WTC11 (cell line): ENCODE results near the gene KIF5A.

Experiments used
- FOXJ3 ChIP-seq: sonication (generic); formaldehyde crosslinking; IDR thresholded peaks from 2 replicates; pipeline ENCODE4 v1.9.0; 2021; ENCODE audit warnings: missing genetic modification reagents, mild to moderate bottlenecking, borderline replicate concordance
- TF ChIP-seq, protein P1 (sequence below): fragments of 200-600 bp; IDR thresholded peaks from 2 replicates; pipeline ENCODE4 v1.8.0; 2022; ENCODE audit warnings: antibody characterized with exemption
- TF ChIP-seq, protein P2 (sequence below): sonication (generic); formaldehyde crosslinking; IDR thresholded peaks from 2 replicates; pipeline ENCODE4 v1.8.1; 2022; ENCODE audit warnings: missing genetic modification reagents, borderline replicate concordance

DNA sequence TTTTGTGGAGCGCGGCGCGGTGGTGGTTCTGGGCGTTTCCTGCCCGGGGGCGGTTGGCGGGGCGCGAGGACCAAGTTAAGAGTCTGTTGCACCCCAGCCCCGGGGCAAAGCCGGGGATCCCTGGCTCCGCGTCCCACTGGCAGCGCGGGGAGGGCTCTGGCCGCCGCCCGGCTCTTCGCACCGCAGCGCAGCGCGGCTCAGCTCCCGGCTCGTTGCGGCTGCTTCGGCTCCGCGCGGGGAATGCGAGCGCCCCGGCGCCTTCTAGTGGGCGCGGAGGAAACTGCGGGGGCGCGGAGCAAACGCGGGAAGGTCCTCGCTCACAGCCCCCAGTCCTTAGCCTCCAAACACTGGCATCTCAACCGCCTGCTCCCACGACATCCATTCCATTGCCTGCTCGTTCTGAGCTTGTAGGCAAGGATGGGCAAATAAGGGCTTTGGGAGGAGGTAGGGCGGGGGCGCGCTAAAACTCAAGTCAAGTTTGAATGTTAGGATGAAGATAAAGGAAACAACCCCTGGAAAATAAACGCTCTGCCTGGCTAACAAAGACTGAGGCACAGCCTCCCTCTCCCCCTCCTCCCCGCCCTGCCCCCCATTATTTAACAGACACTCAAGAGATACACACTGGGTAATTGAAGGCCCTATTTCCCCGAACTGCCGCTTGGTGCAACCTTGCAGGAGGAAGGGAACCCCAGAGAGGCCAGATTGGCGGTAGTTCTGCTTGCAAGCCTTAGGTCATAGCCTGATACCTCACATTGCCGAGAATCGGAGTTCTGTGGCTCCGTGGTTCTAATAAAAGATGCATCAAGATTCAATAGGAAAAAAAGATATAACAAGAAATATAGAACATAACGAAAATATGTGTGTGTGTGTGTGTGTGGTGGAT lies 83.4 kb downstream of the KIF5A start, which contains the start of gene B4GALNT1:
- TF ChIP-seq, protein P1, sequence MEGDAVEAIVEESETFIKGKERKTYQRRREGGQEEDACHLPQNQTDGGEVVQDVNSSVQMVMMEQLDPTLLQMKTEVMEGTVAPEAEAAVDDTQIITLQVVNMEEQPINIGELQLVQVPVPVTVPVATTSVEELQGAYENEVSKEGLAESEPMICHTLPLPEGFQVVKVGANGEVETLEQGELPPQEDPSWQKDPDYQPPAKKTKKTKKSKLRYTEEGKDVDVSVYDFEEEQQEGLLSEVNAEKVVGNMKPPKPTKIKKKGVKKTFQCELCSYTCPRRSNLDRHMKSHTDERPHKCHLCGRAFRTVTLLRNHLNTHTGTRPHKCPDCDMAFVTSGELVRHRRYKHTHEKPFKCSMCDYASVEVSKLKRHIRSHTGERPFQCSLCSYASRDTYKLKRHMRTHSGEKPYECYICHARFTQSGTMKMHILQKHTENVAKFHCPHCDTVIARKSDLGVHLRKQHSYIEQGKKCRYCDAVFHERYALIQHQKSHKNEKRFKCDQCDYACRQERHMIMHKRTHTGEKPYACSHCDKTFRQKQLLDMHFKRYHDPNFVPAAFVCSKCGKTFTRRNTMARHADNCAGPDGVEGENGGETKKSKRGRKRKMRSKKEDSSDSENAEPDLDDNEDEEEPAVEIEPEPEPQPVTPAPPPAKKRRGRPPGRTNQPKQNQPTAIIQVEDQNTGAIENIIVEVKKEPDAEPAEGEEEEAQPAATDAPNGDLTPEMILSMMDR: peak; percentile 73
- no peak for TF ChIP-seq FOXJ3 (CRISPR knock-in tag)
- TF ChIP-seq, protein P2, sequence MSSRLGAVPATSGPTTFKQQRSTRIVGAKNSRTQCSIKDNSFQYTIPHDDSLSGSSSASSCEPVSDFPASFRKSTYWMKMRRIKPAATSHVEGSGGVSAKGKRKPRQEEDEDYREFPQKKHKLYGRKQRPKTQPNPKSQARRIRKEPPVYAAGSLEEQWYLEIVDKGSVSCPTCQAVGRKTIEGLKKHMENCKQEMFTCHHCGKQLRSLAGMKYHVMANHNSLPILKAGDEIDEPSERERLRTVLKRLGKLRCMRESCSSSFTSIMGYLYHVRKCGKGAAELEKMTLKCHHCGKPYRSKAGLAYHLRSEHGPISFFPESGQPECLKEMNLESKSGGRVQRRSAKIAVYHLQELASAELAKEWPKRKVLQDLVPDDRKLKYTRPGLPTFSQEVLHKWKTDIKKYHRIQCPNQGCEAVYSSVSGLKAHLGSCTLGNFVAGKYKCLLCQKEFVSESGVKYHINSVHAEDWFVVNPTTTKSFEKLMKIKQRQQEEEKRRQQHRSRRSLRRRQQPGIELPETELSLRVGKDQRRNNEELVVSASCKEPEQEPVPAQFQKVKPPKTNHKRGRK (CRISPR knock-in tag): no peak
